Esophagus squamous epithelium (tissue), 4 donors: ENCODE results near the gene RAD51AP1.

Experiments
- CTCF ChIP-seq, 6 experiments: fragments of 450-650 bp in 4 of 6; fragments of 200-600 bp in 2 of 6; sonication (generic) in 2 of 6; IDR thresholded peaks; one replicate each; pipeline ENCODE4 v1.5.1; 2016 to 2019; ENCODE audit warnings: antibody characterized with exemption in 6 of 6, mild to moderate bottlenecking in 4 of 6, moderate library complexity in 4 of 6
- POLR2A ChIP-seq, 4 donors: fragments of 450-650 bp; IDR thresholded peaks; one replicate each; pipeline ENCODE4 v1.6.1; 2017; ENCODE audit warnings: antibody characterized with exemption in 4 of 4, mild to moderate bottlenecking in 4 of 4, moderate library complexity in 3 of 4

GRCh38 chr12:4555804-4556203 is 17.1 kb downstream of the RAD51AP1 start:
- TF ChIP-seq CTCF (IDR thresholded peaks at IDR 0.05) (no peak), POLR2A (IDR thresholded peaks at IDR 0.05) (no peak)
